Measurements from ENCODE around the gene CNGA3. TPM values are rescaled to one million over a fixed set of nuclear protein-coding genes. Genes with fewer than 3 reads are reported as not detected.

The CNGA3 gene
- total and polyA plus RNA-seq, 7 donors, result 0.47 to 8.6 (median 4.3) TPM; not detected in 2

DNA sequence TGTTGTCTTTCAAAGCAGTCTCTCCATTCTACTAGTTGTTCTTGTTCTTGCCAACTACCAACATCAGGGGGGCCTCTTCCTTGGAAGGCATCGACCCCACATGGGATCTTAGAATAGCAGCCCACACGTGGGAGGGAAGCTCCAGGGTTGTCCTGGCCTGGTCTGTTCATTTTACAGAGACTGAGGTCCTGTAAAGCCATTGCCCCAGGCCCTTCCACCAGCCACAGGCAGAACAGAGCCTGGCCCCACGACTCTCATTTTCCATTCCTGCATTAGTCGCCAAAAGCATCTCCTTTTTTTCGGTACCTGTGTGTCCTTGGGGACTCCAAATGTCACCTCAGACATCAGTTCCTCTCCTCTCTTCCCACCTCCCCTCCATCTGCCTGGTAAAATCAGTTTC lies 28.0 kb downstream of the CNGA3 start:
- H3K4me3 ChIP-seq, result no peak overlapping the region
- H3K9me3 ChIP-seq, result no peaks in the 10 kb centered on the region
- peaks cover 0 to 8% (median 3%) of the 10 kb centered on the region in 4 donors for H3K4me1 ChIP-seq
- H3K27me3 ChIP-seq, result no peaks in the 10 kb centered on the region
- no peak for DNase-seq
- no peak overlapping the region for H3K27ac ChIP-seq
- no peak for TF ChIP-seq EP300 (IDR thresholded peaks at IDR 0.05)
- TF ChIP-seq POLR2A (IDR thresholded peaks at IDR 0.05), result no peak
- no peaks in the 10 kb centered on the region for H3K36me3 ChIP-seq
- 74 to 84% methylated on average over 5 of the region's 5 CpGs for WGBS, 2 donors
- intact Hi-C loops (cut with DNase I), result no loop called here

- Histone ChIP-seq H3K36me3 (no peaks in the 10 kb centered on the region), H3K27ac (no peak overlapping the region), H3K27me3 (no peaks in the 10 kb centered on the region), H3K4me1 (peaks cover 0 to 10% (median 3%) of the 10 kb centered on the region in 4 donors), H3K4me3 (no peak overlapping the region), H3K9me3 (no peaks in the 10 kb centered on the region)
- DNase-seq, result no peak
- WGBS, 2 donors, result 87 to 88% methylated on average over 11 of the region's 11 CpGs
- no peak for TF ChIP-seq POLR2AphosphoS5 (IDR thresholded peaks at IDR 0.05)
- intact Hi-C loops (cut with DNase I), result no loop called here
These were observed 28.8 kb downstream of the CNGA3 start for GRCh38 chr2:98374958-98375570.

DNA sequence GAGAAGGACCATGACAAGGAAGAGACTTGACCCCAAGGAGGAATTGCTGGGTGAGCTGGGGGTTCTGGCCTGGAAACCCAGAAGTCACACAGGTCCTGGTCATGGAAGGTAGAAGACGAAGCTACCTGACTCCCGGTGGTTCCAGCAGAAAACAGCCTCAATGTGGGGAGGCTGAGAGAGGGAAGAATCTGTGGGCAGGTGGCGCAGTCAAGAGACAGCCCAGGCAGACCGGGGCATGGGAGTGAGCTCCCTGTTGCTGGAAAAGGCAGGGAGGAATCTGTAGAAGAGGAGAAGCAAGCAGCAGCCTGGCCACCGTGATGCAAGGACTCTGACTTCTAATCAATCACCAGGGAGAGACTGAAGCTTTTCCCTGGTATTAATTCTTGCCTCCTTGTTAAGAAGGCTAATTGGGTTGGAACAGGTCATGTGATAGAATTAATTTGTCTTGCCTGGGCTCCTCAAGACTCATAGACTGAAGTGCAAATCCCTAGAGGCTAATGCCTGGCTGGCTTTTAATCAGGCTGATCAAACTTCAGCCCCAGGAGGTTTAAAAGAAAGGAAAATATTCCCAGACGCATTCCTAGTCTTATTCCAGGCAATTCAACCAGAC lies 30.1 kb downstream of the CNGA3 start:
- no peaks in the 10 kb centered on the region for H3K27me3 ChIP-seq
- no peak overlapping the region for H3K4me3 ChIP-seq
- 91 to 92% methylated on average over 6 of the region's 6 CpGs for WGBS, 2 donors
- no peak for DNase-seq
- H3K36me3 ChIP-seq, result no peaks in the 10 kb centered on the region
- no peak overlapping the region for H3K27ac ChIP-seq
- intact Hi-C loops (cut with DNase I), result no loop called here
- no peaks in the 10 kb centered on the region for H3K9me3 ChIP-seq
- no peak for TF ChIP-seq EP300 (IDR thresholded peaks at IDR 0.05)
- TF ChIP-seq, protein P1, sequence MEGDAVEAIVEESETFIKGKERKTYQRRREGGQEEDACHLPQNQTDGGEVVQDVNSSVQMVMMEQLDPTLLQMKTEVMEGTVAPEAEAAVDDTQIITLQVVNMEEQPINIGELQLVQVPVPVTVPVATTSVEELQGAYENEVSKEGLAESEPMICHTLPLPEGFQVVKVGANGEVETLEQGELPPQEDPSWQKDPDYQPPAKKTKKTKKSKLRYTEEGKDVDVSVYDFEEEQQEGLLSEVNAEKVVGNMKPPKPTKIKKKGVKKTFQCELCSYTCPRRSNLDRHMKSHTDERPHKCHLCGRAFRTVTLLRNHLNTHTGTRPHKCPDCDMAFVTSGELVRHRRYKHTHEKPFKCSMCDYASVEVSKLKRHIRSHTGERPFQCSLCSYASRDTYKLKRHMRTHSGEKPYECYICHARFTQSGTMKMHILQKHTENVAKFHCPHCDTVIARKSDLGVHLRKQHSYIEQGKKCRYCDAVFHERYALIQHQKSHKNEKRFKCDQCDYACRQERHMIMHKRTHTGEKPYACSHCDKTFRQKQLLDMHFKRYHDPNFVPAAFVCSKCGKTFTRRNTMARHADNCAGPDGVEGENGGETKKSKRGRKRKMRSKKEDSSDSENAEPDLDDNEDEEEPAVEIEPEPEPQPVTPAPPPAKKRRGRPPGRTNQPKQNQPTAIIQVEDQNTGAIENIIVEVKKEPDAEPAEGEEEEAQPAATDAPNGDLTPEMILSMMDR (IDR thresholded peaks at IDR 0.05), result no peak
- no peak for TF ChIP-seq POLR2A (IDR thresholded peaks at IDR 0.05)
- TF ChIP-seq POLR2AphosphoS5 (IDR thresholded peaks at IDR 0.05), result no peak
- H3K4me1 ChIP-seq, result peaks cover 0 to 10% (median 3%) of the 10 kb centered on the region in 4 donors

GRCh38 chr2:98376996-98377395 lies 30.7 kb downstream of the CNGA3 start:
- no peaks in the 10 kb centered on the region for H3K27me3 ChIP-seq
- no peak overlapping the region for H3K27ac ChIP-seq
- no peak for TF ChIP-seq EP300 (IDR thresholded peaks at IDR 0.05)
- TF ChIP-seq, protein P1 (IDR thresholded peaks at IDR 0.05), result no peak
- TF ChIP-seq POLR2A (IDR thresholded peaks at IDR 0.05), result no peak
- no peak for TF ChIP-seq POLR2AphosphoS5 (IDR thresholded peaks at IDR 0.05)
- intact Hi-C loops (cut with DNase I), result no loop called here
- peaks cover 0 to 10% (median 3%) of the 10 kb centered on the region in 4 donors for H3K4me1 ChIP-seq
- H3K9me3 ChIP-seq, result no peaks in the 10 kb centered on the region
- no peaks in the 10 kb centered on the region for H3K36me3 ChIP-seq
- WGBS, 2 donors, result 82 to 84% methylated on average over 8 of the region's 8 CpGs
- no peak overlapping the region for H3K4me3 ChIP-seq
- DNase-seq, result no peak

GRCh38 chr2:98377544-98377943 lies 31.3 kb downstream of the CNGA3 start:
- intact Hi-C loops (cut with DNase I), result no loop called here
- peaks cover 0 to 10% (median 3%) of the 10 kb centered on the region in 4 donors for H3K4me1 ChIP-seq
- DNase-seq, result no peak
- H3K4me3 ChIP-seq, result no peak overlapping the region
- H3K9me3 ChIP-seq, result no peaks in the 10 kb centered on the region
- 89 to 91% methylated on average over 7 of the region's 7 CpGs for WGBS, 2 donors
- no peaks in the 10 kb centered on the region for H3K27me3 ChIP-seq
- no peak overlapping the region for H3K27ac ChIP-seq
- TF ChIP-seq EP300 (IDR thresholded peaks at IDR 0.05) (no peak), POLR2A (IDR thresholded peaks at IDR 0.05) (no peak), POLR2AphosphoS5 (IDR thresholded peaks at IDR 0.05) (no peak)
- TF ChIP-seq, protein P1 (IDR thresholded peaks at IDR 0.05), result no peak
- H3K36me3 ChIP-seq, result no peaks in the 10 kb centered on the region

Measured in sigmoid colon (tissue), 7 donors.